Breast epithelium (tissue), 4 donors: Measurements from ENCODE around the gene TRPM5. TPM values are rescaled to one million over a fixed set of nuclear protein-coding genes. Genes with fewer than 3 reads are reported as not detected.

Experiments used
- DNase-seq, 2 donors: peaks; one replicate each; pipeline ENCODE4 v3.0.0-alpha.2; 2019; ENCODE audit warnings: low spot score in 2 of 2
- H3K27ac ChIP-seq, 2 donors: fragments of 200-600 bp; sonication (generic) in 1 of 2; one replicate each; pipeline ENCODE4 v1.5.1; 2016 to 2019; ENCODE audit warnings: mild to moderate bottlenecking in 1 of 2
- H3K27me3 ChIP-seq, 2 donors: fragments of 200-600 bp; sonication (generic) in 1 of 2; one replicate each; pipeline versions ENCODE4 v1.5.1 to v1.6.0; 2017 to 2019; ENCODE audit warnings: control low read depth in 1 of 2, mild to moderate bottlenecking in 1 of 2
- H3K36me3 ChIP-seq: fragments of 200-600 bp; one replicate; pipeline ENCODE4 v1.5.1; 2019
- H3K4me1 ChIP-seq, 2 donors: fragments of 200-600 bp; sonication (generic); one replicate each; pipeline ENCODE4 v1.5.1; 2016 to 2019; ENCODE audit warnings: control low read depth in 1 of 2
- H3K4me3 ChIP-seq, 3 donors: fragments of 200-600 bp; sonication (generic); 1 replicate in 2 of 3; 2 replicates in 1 of 3; pipeline ENCODE4 v1.5.1; 2016 to 2019; ENCODE audit warnings: mild to moderate bottlenecking in 3 of 3, moderate library complexity in 2 of 3
- H3K9me3 ChIP-seq, 2 donors: fragments of 200-600 bp; sonication (generic) in 1 of 2; one replicate each; pipeline ENCODE4 v1.5.1; 2016 to 2019; ENCODE audit warnings: control low read depth in 1 of 2
- CTCF ChIP-seq, 3 donors: fragments of 450-650 bp; IDR thresholded peaks; one replicate each; pipeline ENCODE4 v1.5.1; 2016 to 2017; ENCODE audit warnings: antibody characterized with exemption in 3 of 3, mild to moderate bottlenecking in 3 of 3, moderate library complexity in 3 of 3
- POLR2A ChIP-seq: fragments of 450-650 bp; IDR thresholded peaks from one replicate; pipeline ENCODE4 v1.6.1; 2016; ENCODE audit warnings: antibody characterized with exemption, mild to moderate bottlenecking, moderate library complexity
- POLR2AphosphoS5 ChIP-seq, 3 donors: sonication (generic); formaldehyde crosslinking; IDR thresholded peaks; one replicate each; pipeline ENCODE4 v1.6.1; 2017; ENCODE audit warnings: antibody characterized with exemption in 3 of 3
- intact Hi-C: fragments of 100-400 bp; cut with DNase I; formaldehyde crosslinking; loops from one replicate; pipeline ENCODE4 v1.15.1; 2023; ENCODE audit warnings: low total_unique reads
- total RNA-seq, 3 donors: library from RNA; depleted of rRNA; stranded (reverse); fragments of >200 nt; gene quantifications; one replicate each; pipeline ENCODE4 v1.1.0, GENCODE V29; 2016

TRPM5 gene
- total RNA-seq, 3 donors from 2014 or later: not detected

- no peaks in the 10 kb centered on the region for H3K9me3 ChIP-seq
- no peaks in the 10 kb centered on the region for H3K27me3 ChIP-seq
- peaks cover 2% of the 10 kb centered on the region for H3K36me3 ChIP-seq
- intact Hi-C loops: no loop called here
- TF ChIP-seq CTCF (IDR thresholded peaks at IDR 0.05): no peak
- DNase-seq: no peak
- H3K4me1 ChIP-seq: no peaks in the 10 kb centered on the region
- no peak overlapping the region for H3K27ac ChIP-seq
- H3K4me3 ChIP-seq: no peak overlapping the region
These were observed 35.6 kb downstream of the TRPM5 start for GRCh38 chr11:2408671-2409070.

- H3K27ac ChIP-seq: no peak overlapping the region
- intact Hi-C loops: no loop called here
- H3K27me3 ChIP-seq: no peaks in the 10 kb centered on the region
These were observed 37.4 kb downstream of the TRPM5 start for GRCh38 chr11:2406878-2407410.

DNA sequence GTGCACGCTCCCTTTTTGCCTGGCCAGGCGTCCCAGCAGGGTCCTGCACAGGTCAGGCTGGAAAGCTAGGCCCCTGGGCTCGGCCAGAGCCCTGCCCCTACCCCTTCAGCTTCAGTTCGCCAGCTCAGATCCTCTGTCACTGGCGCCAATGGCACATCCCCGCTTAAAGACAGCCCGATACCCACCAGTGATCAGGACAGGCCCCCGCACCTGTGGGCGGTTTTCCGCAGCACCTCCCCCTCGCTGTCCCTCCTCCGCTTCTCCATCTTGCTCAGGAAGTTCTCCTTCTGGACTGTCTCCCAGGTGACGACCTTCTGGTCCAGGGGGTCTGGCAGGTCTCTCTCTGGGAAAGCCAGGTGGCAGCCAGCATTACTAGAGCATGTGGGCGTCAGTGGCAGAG is 37.9 kb downstream of the TRPM5 start:
- Histone ChIP-seq H3K9me3 (no peaks in the 10 kb centered on the region), H3K27me3 (no peaks in the 10 kb centered on the region), H3K27ac (no peak overlapping the region), H3K36me3 (peaks cover 5% of the 10 kb centered on the region), H3K4me3 (no peak overlapping the region), H3K4me1 (peaks cover 5 to 6% of the 10 kb centered on the region in 2 donors)
- TF ChIP-seq POLR2AphosphoS5 (IDR thresholded peaks at IDR 0.05) (no peak), POLR2A (no peak), CTCF (IDR thresholded peaks at IDR 0.05) (no peak)
- intact Hi-C loops: no loop called here
- DNase-seq: no peak

More at GRCh38 chr11:2406878-2407410, 37.4 kb downstream of the TRPM5 start:
- no peaks in the 10 kb centered on the region for H3K9me3 ChIP-seq
- H3K36me3 ChIP-seq: peaks cover 5% of the 10 kb centered on the region
- no peak for DNase-seq
- TF ChIP-seq POLR2AphosphoS5 (IDR thresholded peaks at IDR 0.05) (no peak), CTCF (IDR thresholded peaks at IDR 0.05) (no peak), POLR2A (no peak)
- H3K4me3 ChIP-seq: no peak overlapping the region
- H3K4me1 ChIP-seq: peaks cover under 1 to 2% of the 10 kb centered on the region in 2 donors

DNA sequence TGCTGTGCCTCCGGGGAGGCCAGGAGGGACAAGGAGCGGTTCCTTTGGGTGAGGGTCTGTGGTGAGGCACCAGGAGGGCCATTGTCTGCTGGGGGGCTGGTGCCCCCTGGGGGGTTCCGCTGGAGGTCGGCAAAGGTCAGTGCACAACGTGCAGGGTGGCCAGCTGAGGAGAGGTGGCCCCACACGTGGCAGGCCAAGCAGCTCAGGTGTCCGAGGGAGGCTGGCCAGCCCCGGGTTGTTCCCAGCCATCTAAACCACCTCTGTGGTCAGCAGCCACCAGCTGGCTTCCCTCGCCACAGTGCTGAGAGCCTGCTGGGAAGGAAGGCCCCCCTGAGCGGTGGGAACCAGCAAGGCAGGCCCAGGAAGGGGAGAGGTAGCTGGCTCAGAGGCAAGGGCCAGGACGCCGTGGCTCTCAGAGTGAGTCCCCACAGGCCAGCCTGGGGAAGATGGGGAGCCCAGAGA is 39.5 kb downstream of the TRPM5 start:
- Histone ChIP-seq H3K4me3 (no peak overlapping the region), H3K27ac (no peak overlapping the region), H3K9me3 (no peaks in the 10 kb centered on the region), H3K4me1 (peaks cover 6 to 7% of the 10 kb centered on the region in 2 donors), H3K27me3 (no peaks in the 10 kb centered on the region), H3K36me3 (peaks cover 5% of the 10 kb centered on the region)
- intact Hi-C loops: no loop called here
- TF ChIP-seq CTCF (IDR thresholded peaks at IDR 0.05) (no peak), POLR2AphosphoS5 (IDR thresholded peaks at IDR 0.05) (no peak), POLR2A (no peak)
- DNase-seq: no peak

DNA sequence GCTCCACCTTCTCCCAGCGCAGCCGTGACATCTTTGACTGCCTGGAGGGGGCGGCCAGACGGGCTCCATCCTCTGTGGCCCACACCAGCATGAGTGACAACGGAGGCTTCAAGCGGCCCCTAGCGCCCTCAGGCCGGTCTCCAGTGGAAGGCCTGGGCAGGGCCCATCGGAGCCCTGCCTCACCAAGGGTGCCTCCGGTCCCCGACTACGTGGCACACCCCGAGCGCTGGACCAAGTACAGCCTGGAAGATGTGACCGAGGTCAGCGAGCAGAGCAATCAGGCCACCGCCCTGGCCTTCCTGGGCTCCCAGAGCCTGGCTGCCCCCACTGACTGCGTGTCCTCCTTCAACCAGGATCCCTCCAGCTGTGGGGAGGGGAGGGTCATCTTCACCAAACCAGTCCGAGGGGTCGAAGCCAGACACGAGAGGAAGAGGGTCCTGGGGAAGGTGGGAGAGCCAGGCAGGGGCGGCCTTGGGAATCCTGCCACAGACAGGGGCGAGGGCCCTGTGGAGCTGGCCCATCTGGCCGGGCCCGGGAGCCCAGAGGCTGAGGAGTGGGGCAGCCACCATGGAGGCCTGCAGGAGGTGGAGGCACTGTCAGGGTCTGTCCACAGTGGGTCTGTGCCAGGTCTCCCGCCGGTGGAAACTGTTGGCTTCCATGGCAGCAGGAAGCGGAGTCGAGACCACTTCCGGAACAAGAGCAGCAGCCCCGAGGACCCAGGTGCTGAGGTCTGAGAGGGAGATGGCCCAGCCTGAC is 41.2 kb downstream of the TRPM5 start:
- Histone ChIP-seq H3K27me3 (no peaks in the 10 kb centered on the region), H3K4me3 (no peak overlapping the region), H3K36me3 (peaks cover 5% of the 10 kb centered on the region), H3K4me1 (peaks cover 7 to 10% of the 10 kb centered on the region in 2 donors), H3K27ac (no peak overlapping the region), H3K9me3 (no peaks in the 10 kb centered on the region)
- intact Hi-C loops: no loop called here
- TF ChIP-seq CTCF (IDR thresholded peaks at IDR 0.05): no peak
- no peak for TF ChIP-seq POLR2AphosphoS5 (IDR thresholded peaks at IDR 0.05)
- DNase-seq: no peak
